HEK293 (cell line): ENCODE data around the gene COP1.

ENCODE experiments used
- KLF8 ChIP-seq: fragments of 450-650 bp; formaldehyde crosslinking; IDR thresholded peaks from 2 replicates; pipeline ENCODE4 v1.5.1; 2016; ENCODE audit warnings: missing biosample characterization, missing genetic modification characterization
- OVOL3 ChIP-seq: fragments of 450-650 bp; formaldehyde crosslinking; IDR thresholded peaks from 2 replicates; pipeline ENCODE4 v1.5.1; 2016; ENCODE audit warnings: missing biosample characterization, missing genetic modification characterization
- PRDM1 ChIP-seq: fragments of 450-650 bp; formaldehyde crosslinking; IDR thresholded peaks from 2 replicates; pipeline ENCODE4; 2016; ENCODE audit warnings: missing biosample characterization, missing genetic modification characterization
- PRDM6 ChIP-seq: fragments of 450-650 bp; formaldehyde crosslinking; IDR thresholded peaks from 2 replicates; pipeline ENCODE4 v1.5.1; 2017; ENCODE audit warnings: missing biosample characterization, missing genetic modification characterization
- ZBTB10 ChIP-seq: fragments of 450-650 bp; formaldehyde crosslinking; IDR thresholded peaks from 2 replicates; pipeline ENCODE4 v1.5.1; 2016; ENCODE audit warnings: missing biosample characterization, missing genetic modification characterization
- ZBTB11 ChIP-seq: fragments of 450-650 bp; formaldehyde crosslinking; conservative IDR thresholded peaks from 2 replicates; pipeline ENCODE4 v1.5.1; 2016; ENCODE audit warnings: low read depth, missing biosample characterization, missing genetic modification characterization
- ZBTB44 ChIP-seq: fragments of 450-650 bp; IDR thresholded peaks from 2 replicates; pipeline ENCODE4 v1.5.1; 2018; ENCODE audit warnings: missing biosample characterization, mild to moderate bottlenecking, missing genetic modification characterization
- ZBTB7A ChIP-seq: fragments of 450-650 bp; formaldehyde crosslinking; IDR thresholded peaks from 2 replicates; pipeline ENCODE4 v1.5.1; 2016; ENCODE audit warnings: low read depth, missing biosample characterization, missing genetic modification characterization
- ZNF121 ChIP-seq: fragments of 450-650 bp; formaldehyde crosslinking; IDR thresholded peaks from 2 replicates; pipeline ENCODE4 v1.5.1; 2016; ENCODE audit warnings: missing biosample characterization, missing genetic modification characterization
- ZNF133 ChIP-seq: fragments of 450-650 bp; formaldehyde crosslinking; IDR thresholded peaks from 2 replicates; pipeline ENCODE4 v1.5.1; 2016; ENCODE audit warnings: missing biosample characterization, missing genetic modification characterization
- ZNF146 ChIP-seq: fragments of 450-650 bp; formaldehyde crosslinking; IDR thresholded peaks from 2 replicates; pipeline ENCODE4 v1.5.1; 2016; ENCODE audit warnings: missing biosample characterization, missing genetic modification characterization
- ZNF169 ChIP-seq: fragments of 450-650 bp; formaldehyde crosslinking; IDR thresholded peaks from 2 replicates; pipeline ENCODE4 v1.5.1; 2016; ENCODE audit warnings: missing biosample characterization, missing genetic modification characterization
- ZNF175 ChIP-seq: fragments of 450-650 bp; formaldehyde crosslinking; IDR thresholded peaks from 2 replicates; pipeline ENCODE4 v1.5.1; 2016; ENCODE audit warnings: missing biosample characterization, missing genetic modification characterization
- ZNF211 ChIP-seq: fragments of 450-650 bp; formaldehyde crosslinking; IDR thresholded peaks from 2 replicates; pipeline ENCODE4 v1.5.1; 2016; ENCODE audit warnings: low read depth, missing biosample characterization, missing genetic modification characterization
- ZNF214 ChIP-seq: fragments of 450-650 bp; formaldehyde crosslinking; IDR thresholded peaks from 2 replicates; pipeline ENCODE4 v1.5.1; 2017; ENCODE audit warnings: missing biosample characterization, mild to moderate bottlenecking, missing genetic modification characterization, borderline replicate concordance
- ZNF23 ChIP-seq: fragments of 450-650 bp; formaldehyde crosslinking; IDR thresholded peaks from 2 replicates; pipeline ENCODE4 v1.5.1; 2016; ENCODE audit warnings: missing biosample characterization, missing genetic modification characterization, borderline replicate concordance
- ZNF248 ChIP-seq: fragments of 450-650 bp; formaldehyde crosslinking; IDR thresholded peaks from 2 replicates; pipeline ENCODE4 v1.5.1; 2017; ENCODE audit warnings: missing biosample characterization, missing genetic modification characterization
- ZNF26 ChIP-seq: fragments of 450-650 bp; formaldehyde crosslinking; IDR thresholded peaks from 2 replicates; pipeline ENCODE4 v1.5.1; 2016; ENCODE audit warnings: missing biosample characterization, missing genetic modification characterization
- ZNF335 ChIP-seq: fragments of 450-650 bp; formaldehyde crosslinking; conservative IDR thresholded peaks from 2 replicates; pipeline ENCODE4 v1.5.1; 2016; ENCODE audit warnings: missing biosample characterization, missing genetic modification characterization
- ZNF404 ChIP-seq: fragments of 450-650 bp; formaldehyde crosslinking; IDR thresholded peaks from 2 replicates; pipeline ENCODE4 v1.5.1; 2017; ENCODE audit warnings: missing biosample characterization, missing genetic modification characterization
- ZNF416 ChIP-seq: fragments of 450-650 bp; formaldehyde crosslinking; IDR thresholded peaks from 2 replicates; pipeline ENCODE4 v1.5.1; 2016; ENCODE audit warnings: missing biosample characterization, missing genetic modification characterization
- ZNF621 ChIP-seq: fragments of 450-650 bp; formaldehyde crosslinking; IDR thresholded peaks from 2 replicates; pipeline ENCODE4 v1.5.1; 2017; ENCODE audit warnings: missing biosample characterization, missing genetic modification characterization
- ZNF664 ChIP-seq: fragments of 450-650 bp; formaldehyde crosslinking; IDR thresholded peaks from 2 replicates; pipeline ENCODE4 v1.5.1; 2016; ENCODE audit warnings: missing biosample characterization, missing genetic modification characterization
- ZNF701 ChIP-seq: fragments of 450-650 bp; formaldehyde crosslinking; IDR thresholded peaks from 2 replicates; pipeline ENCODE4 v1.5.1; 2016; ENCODE audit warnings: missing biosample characterization, missing genetic modification characterization
- ZNF707 ChIP-seq: fragments of 450-650 bp; formaldehyde crosslinking; IDR thresholded peaks from 2 replicates; pipeline ENCODE4 v1.5.1; 2016; ENCODE audit warnings: missing biosample characterization, missing genetic modification characterization
- ZNF76 ChIP-seq: fragments of 450-650 bp; formaldehyde crosslinking; IDR thresholded peaks from 2 replicates; pipeline ENCODE4; 2016; ENCODE audit warnings: low read depth, missing biosample characterization, missing genetic modification characterization, borderline replicate concordance
- ZNF843 ChIP-seq: fragments of 450-650 bp; formaldehyde crosslinking; IDR thresholded peaks from 2 replicates; pipeline ENCODE4 v1.5.1; 2016; ENCODE audit warnings: missing biosample characterization, missing genetic modification characterization
- ZSCAN23 ChIP-seq: fragments of 450-650 bp; formaldehyde crosslinking; IDR thresholded peaks from 2 replicates; pipeline ENCODE4 v1.5.1; 2016; ENCODE audit warnings: missing biosample characterization, missing genetic modification characterization
- ZSCAN30 ChIP-seq: fragments of 450-650 bp; IDR thresholded peaks from 2 replicates; pipeline ENCODE4 v1.5.1; 2018; ENCODE audit warnings: missing biosample characterization, mild to moderate bottlenecking, missing genetic modification characterization, moderate library complexity
- ZXDB ChIP-seq: fragments of 450-650 bp; formaldehyde crosslinking; IDR thresholded peaks from 2 replicates; pipeline ENCODE4 v1.5.1; 2016; ENCODE audit warnings: missing biosample characterization, missing genetic modification characterization

The COP1 gene

GRCh38 chr1:176206961-176207902, at the start of gene COP1 (continued):
- TF ChIP-seq ZBTB10 (tag by site-specific recombination): no peak
- TF ChIP-seq ZNF175 (tag by site-specific recombination): no peak
- TF ChIP-seq ZNF404 (tag by site-specific recombination): no peak
- TF ChIP-seq PRDM6 (tag by site-specific recombination): no peak
- TF ChIP-seq PRDM1 (tag by site-specific recombination): no peak
- peak; percentile 69 for TF ChIP-seq ZBTB11 (tag by site-specific recombination)
- peak; percentile 97 for TF ChIP-seq ZNF335 (tag by site-specific recombination)
- no peak for TF ChIP-seq ZNF843 (tag by site-specific recombination)
- peak; percentile 79 for TF ChIP-seq ZXDB (tag by site-specific recombination)
- TF ChIP-seq ZNF146 (tag by site-specific recombination): no peak
- TF ChIP-seq ZNF416 (tag by site-specific recombination): no peak
- TF ChIP-seq ZNF621 (tag by site-specific recombination): no peak
- TF ChIP-seq ZNF211 (tag by site-specific recombination): no peak
- no peak for TF ChIP-seq OVOL3 (tag by site-specific recombination)
- no peak for TF ChIP-seq ZNF23 (tag by site-specific recombination)
- no peak for TF ChIP-seq ZNF707 (tag by site-specific recombination)
- TF ChIP-seq ZNF214: no peak
- TF ChIP-seq ZNF701 (tag by site-specific recombination): no peak
- no peak for TF ChIP-seq ZNF133 (tag by site-specific recombination)
- TF ChIP-seq ZNF26 (tag by site-specific recombination): no peak
- TF ChIP-seq ZNF169 (tag by site-specific recombination): no peak
- TF ChIP-seq ZBTB7A: no peak
- TF ChIP-seq KLF8: no peak
- no peak for TF ChIP-seq ZNF76 (tag by site-specific recombination)
- no peak; the same call in 1 of the 2 replicates for TF ChIP-seq ZSCAN30
- TF ChIP-seq ZNF664 (tag by site-specific recombination): no peak
- no peak for TF ChIP-seq ZSCAN23 (tag by site-specific recombination)
- peak; percentile 51 for TF ChIP-seq ZBTB44 (tag by site-specific recombination)
- TF ChIP-seq ZNF121 (tag by site-specific recombination): no peak
- no peak for TF ChIP-seq ZNF248 (tag by site-specific recombination)
